GM12872 (cell line): ENCODE measurements around the gene ADI1.

Experiments used
- CTCF ChIP-seq: IDR thresholded peaks from 3 replicates; pipeline ENCODE4 v1.5.1; 2011; ENCODE audit warnings: low read depth, mild to moderate bottlenecking, low read length, moderate library complexity; ENCODE audit not compliant: insufficient read depth

Gene ADI1

GRCh38 chr2:3457524-3458395, 61.6 kb downstream of the ADI1 start:
- no peak for TF ChIP-seq CTCF

GRCh38 chr2:3456125-3456524, 63.2 kb downstream of the ADI1 start:
- no peak for TF ChIP-seq CTCF

GRCh38 chr2:3454802-3455201, 64.5 kb downstream of the ADI1 start:
- no peak for TF ChIP-seq CTCF

- no peak for TF ChIP-seq CTCF
Measured at GRCh38 chr2:3453190-3453999, 65.9 kb downstream of the ADI1 start.

GRCh38 chr2:3451926-3452671, 67.2 kb downstream of the ADI1 start:
- no peak for TF ChIP-seq CTCF

- TF ChIP-seq CTCF: no peak
Measured at GRCh38 chr2:3451169-3451568, 68.2 kb downstream of the ADI1 start.
